ENCODE measurements around the gene FNIP2.
"Not testable (repeated sequence)": the region's sequence is repeated elsewhere in the genome, so short reads cannot be mapped to it uniquely, and the experiment has no call there.

Gene FNIP2

GRCh38 chr4:158738866-158739265 is 30.0 kb upstream of the FNIP2 start:
- Histone ChIP-seq H2AK5ac (ENCODE audit: low read length) (no peak overlapping the region), H3K4ac (ENCODE audit: low read depth, low read length) (no peak overlapping the region), H3K79me1 (ENCODE audit: low read length) (no peaks in the 10 kb centered on the region), H3K4me1 (ENCODE audit: control insufficient read depth in 1 of 2, insufficient read depth in 2 of 2, low read length in 2 of 2) (peaks cover 0 to 3% of the 10 kb centered on the region in 2 experiments), H3K27ac (ENCODE audit: low read depth, low read length) (no peak overlapping the region), H3K23ac (ENCODE audit: low read length) (no peak overlapping the region), H4K91ac (ENCODE audit: low read depth, low read length) (no peak overlapping the region), H3K27me3 (ENCODE audit: insufficient read depth, low read length) (no peaks in the 10 kb centered on the region), H3K9ac (ENCODE audit: low read length) (no peak overlapping the region), H3K36me3 (ENCODE audit: control insufficient read depth in 1 of 2, insufficient read depth in 2 of 2, low read length in 2 of 2) (no peaks in the 10 kb centered on the region), H3K9me3 (ENCODE audit: insufficient read depth, low read depth, low read length) (no peaks in the 10 kb centered on the region), H3K4me3 (ENCODE audit: low read depth, low read length) (no peak overlapping the region), H3K4me2 (ENCODE audit: low read length) (no peak overlapping the region), H2BK5ac (ENCODE audit: low read depth, low read length, poor library complexity) (no peak overlapping the region), H3K18ac (ENCODE audit: low read length) (no peak overlapping the region), H2BK120ac (ENCODE audit: insufficient read depth, low read length, poor library complexity) (no peak overlapping the region), H4K12ac (ENCODE audit: low read depth, low read length) (no peak overlapping the region), H2BK12ac (ENCODE audit: low read length) (no peak overlapping the region), H4K8ac (ENCODE audit: low read depth, low read length) (no peak overlapping the region), H3K14ac (ENCODE audit: low read length) (no peak overlapping the region), H2AFZ (ENCODE audit: insufficient read depth, low read length, poor library complexity) (no peak overlapping the region), H3K79me2 (ENCODE audit: control insufficient read depth, insufficient read depth, low read length, poor library complexity) (no peaks in the 10 kb centered on the region)
- WGBS (ENCODE audit: extremely low coverage, insufficient coverage, insufficient read length), result no CpG with 5 or more reads among the region's 2 CpGs
- DNase-seq, result no peak

GRCh38 chr4:158739600-158739999 is 29.2 kb upstream of the FNIP2 start:
- no peaks in the 10 kb centered on the region for H3K79me1 ChIP-seq (ENCODE audit: low read length)
- no peak overlapping the region for H3K4ac ChIP-seq (ENCODE audit: low read depth, low read length)
- H3K14ac ChIP-seq (ENCODE audit: low read length), result no peak overlapping the region
- no peak overlapping the region for H3K23ac ChIP-seq (ENCODE audit: low read length)
- no peak overlapping the region for H3K4me3 ChIP-seq (ENCODE audit: low read depth, low read length)
- H3K27me3 ChIP-seq (ENCODE audit: insufficient read depth, low read length), result no peaks in the 10 kb centered on the region
- H2AFZ ChIP-seq (ENCODE audit: insufficient read depth, low read length, poor library complexity), result no peak overlapping the region
- no peak for DNase-seq
- peaks cover 0 to 3% of the 10 kb centered on the region in 2 experiments for H3K4me1 ChIP-seq (ENCODE audit: control insufficient read depth in 1 of 2, insufficient read depth in 2 of 2, low read length in 2 of 2)
- no peak overlapping the region for H3K4me2 ChIP-seq (ENCODE audit: low read length)
- no peak overlapping the region for H4K8ac ChIP-seq (ENCODE audit: low read depth, low read length)
- no peak overlapping the region for H4K91ac ChIP-seq (ENCODE audit: low read depth, low read length)
- no peaks in the 10 kb centered on the region for H3K9me3 ChIP-seq (ENCODE audit: insufficient read depth, low read depth, low read length)
- H2BK12ac ChIP-seq (ENCODE audit: low read length), result no peak overlapping the region
- no peak overlapping the region for H4K12ac ChIP-seq (ENCODE audit: low read depth, low read length)
- H3K9ac ChIP-seq (ENCODE audit: low read length), result no peak overlapping the region
- no CpG with 5 or more reads among the region's 2 CpGs for WGBS (ENCODE audit: extremely low coverage, insufficient coverage, insufficient read length)
- no peak overlapping the region for H2BK120ac ChIP-seq (ENCODE audit: insufficient read depth, low read length, poor library complexity)
- no peaks in the 10 kb centered on the region for H3K79me2 ChIP-seq (ENCODE audit: control insufficient read depth, insufficient read depth, low read length, poor library complexity)
- no peaks in the 10 kb centered on the region for H3K36me3 ChIP-seq (ENCODE audit: control insufficient read depth in 1 of 2, insufficient read depth in 2 of 2, low read length in 2 of 2)
- H2AK5ac ChIP-seq (ENCODE audit: low read length), result no peak overlapping the region
- no peak overlapping the region for H2BK5ac ChIP-seq (ENCODE audit: low read depth, low read length, poor library complexity)
- H3K27ac ChIP-seq (ENCODE audit: low read depth, low read length), result no peak overlapping the region
- no peak overlapping the region for H3K18ac ChIP-seq (ENCODE audit: low read length)

DNA sequence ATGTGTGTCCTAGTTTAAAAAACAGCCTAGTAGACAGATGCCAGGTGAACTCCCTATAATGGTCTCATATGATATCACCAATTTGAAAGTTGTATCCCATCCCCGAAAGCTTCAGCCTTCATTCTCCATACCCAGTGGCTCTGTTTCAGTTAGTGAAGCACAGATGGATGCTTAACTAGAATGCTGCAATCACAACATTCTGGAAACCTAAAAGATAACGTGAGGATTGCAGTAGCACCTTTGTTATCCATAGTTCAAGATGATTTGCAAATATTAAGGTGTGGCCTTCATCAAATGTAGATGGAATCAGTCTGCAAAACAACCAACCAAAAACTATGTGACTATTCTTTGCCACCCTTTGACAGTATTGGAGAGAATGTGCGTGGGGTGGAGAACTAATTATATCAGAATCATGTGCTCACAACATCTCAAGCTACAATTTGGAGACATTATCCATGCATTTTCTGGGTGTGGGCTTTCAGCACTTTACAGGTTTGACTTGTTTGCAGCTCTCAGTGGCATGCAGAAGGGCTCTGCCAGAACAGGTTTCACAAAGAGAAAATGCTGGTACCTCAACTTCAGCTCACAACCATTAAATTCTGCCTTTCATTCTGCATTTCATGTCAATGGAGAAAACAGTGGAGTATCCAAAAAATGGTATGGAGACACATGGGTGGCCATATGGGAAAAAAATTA is 27.4 kb upstream of the FNIP2 start:
- peak; percentile 75 to 92 for DNase-seq
- Histone ChIP-seq H4K12ac (ENCODE audit: low read depth, low read length) (no peak overlapping the region), H2AK5ac (ENCODE audit: low read length) (no peak overlapping the region)

GRCh38 chr4:158746537-158746936 is 22.3 kb upstream of the FNIP2 start:
- not testable (repeated sequence) for H2AFZ ChIP-seq (ENCODE audit: insufficient read depth, low read length, poor library complexity); H3K79me2 ChIP-seq (ENCODE audit: control insufficient read depth, insufficient read depth, low read length, poor library complexity); H3K4me1 ChIP-seq (ENCODE audit: control insufficient read depth in 1 of 2, insufficient read depth in 2 of 2, low read length in 2 of 2); H3K23ac ChIP-seq (ENCODE audit: low read length); H3K4ac ChIP-seq (ENCODE audit: low read depth, low read length); H2AK5ac ChIP-seq (ENCODE audit: low read length); H2BK120ac ChIP-seq (ENCODE audit: insufficient read depth, low read length, poor library complexity); H2BK5ac ChIP-seq (ENCODE audit: low read depth, low read length, poor library complexity); DNase-seq; H2BK12ac ChIP-seq (ENCODE audit: low read length); H3K18ac ChIP-seq (ENCODE audit: low read length); H3K27me3 ChIP-seq (ENCODE audit: insufficient read depth, low read length); H3K27ac ChIP-seq (ENCODE audit: low read depth, low read length); H3K36me3 ChIP-seq (ENCODE audit: control insufficient read depth in 1 of 2, insufficient read depth in 2 of 2, low read length in 2 of 2); H4K8ac ChIP-seq (ENCODE audit: low read depth, low read length); H4K12ac ChIP-seq (ENCODE audit: low read depth, low read length); H3K4me2 ChIP-seq (ENCODE audit: low read length); H3K14ac ChIP-seq (ENCODE audit: low read length); H3K9ac ChIP-seq (ENCODE audit: low read length); H4K91ac ChIP-seq (ENCODE audit: low read depth, low read length); H3K79me1 ChIP-seq (ENCODE audit: low read length); H3K9me3 ChIP-seq (ENCODE audit: insufficient read depth, low read depth, low read length); H3K4me3 ChIP-seq (ENCODE audit: low read depth, low read length)
- WGBS (ENCODE audit: extremely low coverage, insufficient coverage, insufficient read length), result no CpG with 5 or more reads among the region's 31 CpGs

More for the DNA sequence above, 27.4 kb upstream of the FNIP2 start:
- no CpG with 5 or more reads among the region's 3 CpGs for WGBS (ENCODE audit: extremely low coverage, insufficient coverage, insufficient read length)
- no peak overlapping the region for H3K9ac ChIP-seq (ENCODE audit: low read length)
- H3K79me1 ChIP-seq (ENCODE audit: low read length), result no peaks in the 10 kb centered on the region
- peaks cover 0 to 3% of the 10 kb centered on the region in 2 experiments for H3K4me1 ChIP-seq (ENCODE audit: control insufficient read depth in 1 of 2, insufficient read depth in 2 of 2, low read length in 2 of 2)
- H3K14ac ChIP-seq (ENCODE audit: low read length), result no peak overlapping the region
- H3K27ac ChIP-seq (ENCODE audit: low read depth, low read length), result no peak overlapping the region
- no peak overlapping the region for H4K8ac ChIP-seq (ENCODE audit: low read depth, low read length)
- H2BK12ac ChIP-seq (ENCODE audit: low read length), result no peak overlapping the region
- H2AFZ ChIP-seq (ENCODE audit: insufficient read depth, low read length, poor library complexity), result no peak overlapping the region
- no peaks in the 10 kb centered on the region for H3K36me3 ChIP-seq (ENCODE audit: control insufficient read depth in 1 of 2, insufficient read depth in 2 of 2, low read length in 2 of 2)
- peak overlapping the region; percentile 34 for H3K4me2 ChIP-seq (ENCODE audit: low read length)
- no peak overlapping the region for H3K18ac ChIP-seq (ENCODE audit: low read length)
- no peaks in the 10 kb centered on the region for H3K9me3 ChIP-seq (ENCODE audit: insufficient read depth, low read depth, low read length)
- H3K4me3 ChIP-seq (ENCODE audit: low read depth, low read length), result no peak overlapping the region
- no peak overlapping the region for H4K91ac ChIP-seq (ENCODE audit: low read depth, low read length)
- H3K79me2 ChIP-seq (ENCODE audit: control insufficient read depth, insufficient read depth, low read length, poor library complexity), result no peaks in the 10 kb centered on the region
- H3K23ac ChIP-seq (ENCODE audit: low read length), result no peak overlapping the region
- H3K4ac ChIP-seq (ENCODE audit: low read depth, low read length), result no peak overlapping the region
- H3K27me3 ChIP-seq (ENCODE audit: insufficient read depth, low read length), result no peaks in the 10 kb centered on the region
- no peak overlapping the region for H2BK120ac ChIP-seq (ENCODE audit: insufficient read depth, low read length, poor library complexity)
- H2BK5ac ChIP-seq (ENCODE audit: low read depth, low read length, poor library complexity), result no peak overlapping the region

All from trophoblast cell (in vitro differentiated cells and primary cell).